ENCODE measurements around the gene SCN1A. TPM values are rescaled to one million over a fixed set of nuclear protein-coding genes. Genes with fewer than 3 reads are reported as not detected.

SCN1A gene
- polyA plus RNA-seq, 3 donors: not detected

DNA sequence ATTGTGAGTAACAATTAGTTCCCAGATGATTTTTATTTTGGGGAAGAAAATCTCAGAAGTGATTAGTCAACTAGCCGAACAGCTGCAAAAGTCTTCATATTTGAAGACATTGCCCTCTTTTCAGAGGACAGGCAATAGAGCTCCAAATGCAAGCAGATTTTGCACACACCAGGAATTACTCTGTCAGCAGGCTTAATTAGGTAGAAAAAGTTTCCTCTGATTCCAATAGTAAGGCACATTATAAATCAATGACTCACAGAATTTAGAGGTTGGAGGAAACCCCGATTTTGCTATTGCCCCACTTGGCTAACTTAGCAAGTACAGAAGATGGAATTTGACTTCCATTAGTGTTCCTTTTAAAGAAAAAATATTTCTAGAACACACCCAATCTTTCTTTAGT is 30.7 kb upstream of the SCN1A start:
- peaks cover 0 to 2% (median 0%) of the 10 kb centered on the region in 7 donors for H3K9me3 Mint-ChIP-seq
- Histone ChIP-seq H3K4me1 (ENCODE audit: control insufficient read depth in 1 of 2, insufficient read depth in 2 of 2, low read length in 2 of 2) (no peaks in the 10 kb centered on the region), H3K79me2 (ENCODE audit: insufficient read depth, low read length) (no peaks in the 10 kb centered on the region), H4K20me1 (ENCODE audit: insufficient read depth, low read length) (no peaks in the 10 kb centered on the region), H3K36me3 (replicated peaks in 1 of 2; ENCODE audit: control insufficient read depth in 1 of 2, insufficient read depth in 2 of 2, low read length in 2 of 2) (no peaks in the 10 kb centered on the region), H3K9ac (ENCODE audit: insufficient read depth, low read length, poor library complexity, severe bottlenecking) (no peak overlapping the region), H3K4me2 (replicated peaks; ENCODE audit: extremely low read depth, low read length, poor library complexity, severe bottlenecking) (no peak overlapping the region), H3K27ac (ENCODE audit: low read depth in 1 of 2, low read length in 2 of 2) (no peak overlapping the region), H3K9me3 (replicated peaks in 1 of 2; ENCODE audit: control insufficient read depth in 1 of 2, insufficient read depth in 1 of 2, low read length in 2 of 2) (no peaks in the 10 kb centered on the region), H2AFZ (ENCODE audit: insufficient read depth, low read depth, low read length, poor library complexity, severe bottlenecking) (no peak overlapping the region), H3K4me3 (replicated peaks in 1 of 3; ENCODE audit: low read depth in 2 of 3, low read length in 3 of 3) (no peak overlapping the region), H3K27me3 (ENCODE audit: control insufficient read depth in 2 of 2, insufficient read depth in 2 of 2, low read length in 2 of 2) (no peaks in the 10 kb centered on the region)
- DNase-seq: no peak
- H3K27me3 Mint-ChIP-seq (ENCODE audit: low read depth in 3 of 3): peaks cover 0 to 3% (median 0%) of the 10 kb centered on the region in 3 donors
- H3K27ac Mint-ChIP-seq: no peak overlapping the region
- H3K36me3 Mint-ChIP-seq: no peaks in the 10 kb centered on the region
- WGBS (ENCODE audit: insufficient coverage): no CpG with 5 or more reads among the region's 2 CpGs
- TF ChIP-seq, protein P1, sequence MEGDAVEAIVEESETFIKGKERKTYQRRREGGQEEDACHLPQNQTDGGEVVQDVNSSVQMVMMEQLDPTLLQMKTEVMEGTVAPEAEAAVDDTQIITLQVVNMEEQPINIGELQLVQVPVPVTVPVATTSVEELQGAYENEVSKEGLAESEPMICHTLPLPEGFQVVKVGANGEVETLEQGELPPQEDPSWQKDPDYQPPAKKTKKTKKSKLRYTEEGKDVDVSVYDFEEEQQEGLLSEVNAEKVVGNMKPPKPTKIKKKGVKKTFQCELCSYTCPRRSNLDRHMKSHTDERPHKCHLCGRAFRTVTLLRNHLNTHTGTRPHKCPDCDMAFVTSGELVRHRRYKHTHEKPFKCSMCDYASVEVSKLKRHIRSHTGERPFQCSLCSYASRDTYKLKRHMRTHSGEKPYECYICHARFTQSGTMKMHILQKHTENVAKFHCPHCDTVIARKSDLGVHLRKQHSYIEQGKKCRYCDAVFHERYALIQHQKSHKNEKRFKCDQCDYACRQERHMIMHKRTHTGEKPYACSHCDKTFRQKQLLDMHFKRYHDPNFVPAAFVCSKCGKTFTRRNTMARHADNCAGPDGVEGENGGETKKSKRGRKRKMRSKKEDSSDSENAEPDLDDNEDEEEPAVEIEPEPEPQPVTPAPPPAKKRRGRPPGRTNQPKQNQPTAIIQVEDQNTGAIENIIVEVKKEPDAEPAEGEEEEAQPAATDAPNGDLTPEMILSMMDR (IDR thresholded peaks at IDR 0.05): no peak
- intact Hi-C loops (cut with micrococcal nuclease): no loop called here
- H3K4me3 Mint-ChIP-seq: no peak overlapping the region
- H3K4me1 Mint-ChIP-seq: no peaks in the 10 kb centered on the region

DNA sequence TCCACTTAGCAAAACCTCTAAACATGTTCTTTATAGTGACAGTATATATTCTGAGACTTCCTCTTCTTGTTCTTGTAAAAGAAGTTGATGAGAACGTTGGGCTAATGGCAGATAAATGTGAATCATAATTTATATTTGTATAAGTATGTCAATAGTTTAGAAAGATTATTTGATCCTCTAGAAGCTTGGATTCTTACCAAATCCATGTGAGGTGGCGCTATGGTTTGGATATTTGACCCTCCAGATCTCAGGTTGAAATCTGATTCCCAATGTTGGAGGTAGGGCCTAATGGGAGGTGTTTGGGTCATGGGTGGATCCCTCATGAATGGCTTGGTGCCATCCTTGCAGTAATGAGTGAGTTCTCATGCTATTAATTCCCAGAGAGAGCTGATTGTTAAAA is 29.8 kb upstream of the SCN1A start:
- Histone ChIP-seq H4K20me1 (ENCODE audit: insufficient read depth, low read length) (no peaks in the 10 kb centered on the region), H3K27me3 (ENCODE audit: control insufficient read depth in 2 of 2, insufficient read depth in 2 of 2, low read length in 2 of 2) (no peaks in the 10 kb centered on the region), H3K4me1 (ENCODE audit: control insufficient read depth in 1 of 2, insufficient read depth in 2 of 2, low read length in 2 of 2) (no peaks in the 10 kb centered on the region), H3K9me3 (replicated peaks in 1 of 2; ENCODE audit: control insufficient read depth in 1 of 2, insufficient read depth in 1 of 2, low read length in 2 of 2) (no peaks in the 10 kb centered on the region), H3K4me3 (replicated peaks in 1 of 3; ENCODE audit: low read depth in 2 of 3, low read length in 3 of 3) (no peak overlapping the region), H3K27ac (ENCODE audit: low read depth in 1 of 2, low read length in 2 of 2) (no peak overlapping the region), H2AFZ (ENCODE audit: insufficient read depth, low read depth, low read length, poor library complexity, severe bottlenecking) (no peak overlapping the region), H3K9ac (ENCODE audit: insufficient read depth, low read length, poor library complexity, severe bottlenecking) (no peak overlapping the region), H3K36me3 (replicated peaks in 1 of 2; ENCODE audit: control insufficient read depth in 1 of 2, insufficient read depth in 2 of 2, low read length in 2 of 2) (no peaks in the 10 kb centered on the region), H3K79me2 (ENCODE audit: insufficient read depth, low read length) (no peaks in the 10 kb centered on the region), H3K4me2 (replicated peaks; ENCODE audit: extremely low read depth, low read length, poor library complexity, severe bottlenecking) (no peak overlapping the region)
- no peaks in the 10 kb centered on the region for H3K4me1 Mint-ChIP-seq
- TF ChIP-seq, protein P1 (IDR thresholded peaks at IDR 0.05): no peak
- WGBS (ENCODE audit: insufficient coverage): no CpG with 5 or more reads among the region's 2 CpGs
- DNase-seq: no peak
- peaks cover 0 to 2% (median 0%) of the 10 kb centered on the region in 7 donors for H3K9me3 Mint-ChIP-seq
- no peak overlapping the region for H3K4me3 Mint-ChIP-seq
- intact Hi-C loops (cut with micrococcal nuclease): no loop called here
- peaks cover 0 to 2% (median 0%) of the 10 kb centered on the region in 3 donors for H3K27me3 Mint-ChIP-seq (ENCODE audit: low read depth in 3 of 3)
- H3K36me3 Mint-ChIP-seq: no peaks in the 10 kb centered on the region
- no peak overlapping the region for H3K27ac Mint-ChIP-seq

All from CD14-positive monocyte (primary cell).